ENCODE data around the gene CROCC.

GRCh38 chr1:16888860-16889816, 32.6 kb upstream of the CROCC start:
- TF ChIP-seq CTCF (IDR thresholded peaks at IDR 0.05) (peak in 2 of 5 experiments; percentile 9 to 22), EP300 (IDR thresholded peaks at IDR 0.05; ENCODE audit: low read depth) (no peak), POLR2AphosphoS5 (IDR thresholded peaks at IDR 0.05) (peak; percentile 18 to 71 (median 67))

Measured in transverse colon (tissue), 4 donors.